Sigmoid colon (tissue), 7 donors: ENCODE results near the gene IDNK. TPM values are rescaled to one million over a fixed set of nuclear protein-coding genes. Genes with fewer than 3 reads are reported as not detected.

ENCODE experiments used
- DNase-seq: peaks from one replicate; pipeline ENCODE4 v3.0.0-alpha.2; 2019
- H3K27ac ChIP-seq, 4 donors: fragments of 200-600 bp; sonication (generic); one replicate each; pipeline ENCODE4 v1.5.1; 2016 to 2019; ENCODE audit warnings: mild to moderate bottlenecking in 1 of 4
- H3K27me3 ChIP-seq, 3 donors: fragments of 200-600 bp; sonication (generic); one replicate each; pipeline ENCODE4 v1.5.1; 2019; ENCODE audit warnings: mild to moderate bottlenecking in 1 of 3
- H3K36me3 ChIP-seq, 4 donors: fragments of 200-600 bp; sonication (generic); one replicate each; pipeline ENCODE4 v1.5.1; 2016 to 2019
- H3K4me1 ChIP-seq, 4 donors: fragments of 200-600 bp; sonication (generic); one replicate each; pipeline ENCODE4 v1.5.1; 2017 to 2019
- H3K4me3 ChIP-seq, 4 donors: fragments of 200-600 bp; sonication (generic); one replicate each; pipeline ENCODE4 v1.5.1; 2017 to 2019; ENCODE audit warnings: mild to moderate bottlenecking in 2 of 4, moderate library complexity in 1 of 4
- H3K9me3 ChIP-seq, 4 donors: fragments of 200-600 bp in 3 of 4; sonication (generic) in 3 of 4; one replicate each; pipeline versions ENCODE4 v1.5.1 to v1.6.1; 2013 to 2019
- CTCF ChIP-seq, 4 experiments: fragments of 450-650 bp in 3 of 4; fragments of 200-600 bp in 1 of 4; IDR thresholded peaks; one replicate each; pipeline ENCODE4 v1.5.1; 2016 to 2019; ENCODE audit warnings: antibody characterized with exemption in 4 of 4, mild to moderate bottlenecking in 3 of 4, moderate library complexity in 2 of 4
- EP300 ChIP-seq, 4 donors: sonication (generic); formaldehyde crosslinking; IDR thresholded peaks; one replicate each; pipeline ENCODE4 v1.6.1; 2017; ENCODE audit warnings: antibody characterized with exemption in 4 of 4
- POLR2A ChIP-seq, 2 donors: fragments of 450-650 bp; IDR thresholded peaks; one replicate each; pipeline ENCODE4 v1.6.1; 2016; ENCODE audit warnings: antibody characterized with exemption in 2 of 2, mild to moderate bottlenecking in 2 of 2, moderate library complexity in 2 of 2
- POLR2AphosphoS5 ChIP-seq, 4 donors: sonication (generic); formaldehyde crosslinking; IDR thresholded peaks; one replicate each; pipeline ENCODE4 v1.6.1; 2017; ENCODE audit warnings: antibody characterized with exemption in 4 of 4
- WGBS, 2 donors: extraction: QIAGEN DNeasy Blood & Tissue Kit; methylation state at CpG; one replicate each; pipeline ENCODE4 v1.1.7; 2013; 5-methylcytosine and 5-hydroxymethylcytosine counted together
- intact Hi-C: fragments of 100-400 bp; cut with DNase I; formaldehyde crosslinking; loops from one replicate; pipeline ENCODE4 v1.15.1; 2023
- polyA plus RNA-seq, 3 donors: library from polyadenylated mRNA; stranded (reverse); fragments of 200-250 nt; gene quantifications; one replicate each; pipeline ENCODE4 v1.2.3, GENCODE V29; 2013
- total RNA-seq, 4 donors: library from RNA; depleted of rRNA; stranded (reverse); fragments of >200 nt; gene quantifications; one replicate each; pipeline ENCODE4 v1.1.0, GENCODE V29; 2016
- donor health status: healthy with polysubstance abuse.
- donor health status: Bipolar disorder and iron deficiency.
- donor health status: healthy.

IDNK gene
- total and polyA plus RNA-seq, 7 donors = 3.3 to 22.2 (median 9.4) TPM

- peak overlapping the region; percentile 86 to 90 (median 88) for H3K27ac ChIP-seq
- H3K36me3 ChIP-seq = peaks cover 0 to 10% (median 0%) of the 10 kb centered on the region in 4 donors
- H3K9me3 ChIP-seq = no peaks in the 10 kb centered on the region
- H3K4me3 ChIP-seq = peak overlapping the region; percentile 69 to 86 (median 75)
- peaks cover 0 to 17% (median 6%) of the 10 kb centered on the region in 4 donors for H3K4me1 ChIP-seq
- DNase-seq = no peak
- no peaks in the 10 kb centered on the region for H3K27me3 ChIP-seq
- 15 to 16% methylated on average over 21 of the region's 21 CpGs for WGBS, 2 donors
- peak in 1 of 4 donors; percentile 11 for TF ChIP-seq EP300 (IDR thresholded peaks at IDR 0.05)
- no peak for TF ChIP-seq CTCF (IDR thresholded peaks at IDR 0.05)
- TF ChIP-seq POLR2A (IDR thresholded peaks at IDR 0.05) = no peak
- TF ChIP-seq POLR2AphosphoS5 (IDR thresholded peaks at IDR 0.05) = no peak
- intact Hi-C loops = loop anchor here (2.0 to 5.0 kb wide), 3 partner anchors 84 to 290 kb away; partner anchors contain the start of genes GKAP1 and UBQLN1
Observed at GRCh38 chr9:83622433-83622938, 457 bp upstream of the IDNK start.

GRCh38 chr9:83623679-83624076, 735 bp downstream of the IDNK start:
- intact Hi-C loops = loop anchor here (2.0 to 5.0 kb wide), 4 partner anchors 23 to 289 kb away; partner anchors contain the start of genes GKAP1 and UBQLN1
- WGBS, 2 donors = 4 to 8% methylated on average over 5 of the region's 5 CpGs
- no peak for TF ChIP-seq CTCF (IDR thresholded peaks at IDR 0.05)
- no peak for TF ChIP-seq EP300 (IDR thresholded peaks at IDR 0.05)

GRCh38 chr9:83625178-83625577, 2.2 kb downstream of the IDNK start:
- Histone ChIP-seq H3K36me3 (peaks cover 0 to 17% (median 0%) of the 10 kb centered on the region in 4 donors), H3K27ac (no peak overlapping the region), H3K4me1 (peaks cover 0 to 17% (median 6%) of the 10 kb centered on the region in 4 donors), H3K27me3 (no peaks in the 10 kb centered on the region), H3K9me3 (no peaks in the 10 kb centered on the region), H3K4me3 (no peak overlapping the region)
- intact Hi-C loops = loop anchor here (2.0 kb wide), 1 partner anchor 22 kb away; no protein-coding TSS in a partner anchor
- WGBS, 2 donors = 89 to 90% methylated on average over 3 of the region's 3 CpGs
- TF ChIP-seq POLR2A (IDR thresholded peaks at IDR 0.05) (no peak), POLR2AphosphoS5 (IDR thresholded peaks at IDR 0.05) (no peak), EP300 (IDR thresholded peaks at IDR 0.05) (no peak), CTCF (IDR thresholded peaks at IDR 0.05) (no peak)
- DNase-seq = no peak

More at GRCh38 chr9:83623679-83624076, 735 bp downstream of the IDNK start:
- peaks cover 0 to 10% (median 0%) of the 10 kb centered on the region in 4 donors for H3K36me3 ChIP-seq
- H3K27me3 ChIP-seq = no peaks in the 10 kb centered on the region
- peak overlapping the region; percentile 86 to 90 (median 88) for H3K27ac ChIP-seq
- peak overlapping the region; percentile 69 to 86 (median 75) for H3K4me3 ChIP-seq
- H3K4me1 ChIP-seq = peaks cover 0 to 17% (median 6%) of the 10 kb centered on the region in 4 donors
- DNase-seq = no peak
- H3K9me3 ChIP-seq = no peaks in the 10 kb centered on the region

- Histone ChIP-seq H3K9me3 (no peaks in the 10 kb centered on the region), H3K4me1 (peaks cover 0 to 9% (median 2%) of the 10 kb centered on the region in 4 donors), H3K27me3 (no peaks in the 10 kb centered on the region), H3K4me3 (no peak overlapping the region), H3K27ac (no peak overlapping the region), H3K36me3 (peaks cover 0 to 17% (median 0%) of the 10 kb centered on the region in 4 donors)
- intact Hi-C loops = no loop called here
- TF ChIP-seq POLR2A (IDR thresholded peaks at IDR 0.05) (no peak), POLR2AphosphoS5 (IDR thresholded peaks at IDR 0.05) (no peak), EP300 (IDR thresholded peaks at IDR 0.05) (no peak), CTCF (IDR thresholded peaks at IDR 0.05) (no peak)
- WGBS, 2 donors = 94 to 96% methylated on average over 5 of the region's 5 CpGs
- no peak for DNase-seq
Observed at GRCh38 chr9:83628540-83628939, 5.6 kb downstream of the IDNK start.
